ENCODE results near the gene PEX14.

The PEX14 gene

DNA sequence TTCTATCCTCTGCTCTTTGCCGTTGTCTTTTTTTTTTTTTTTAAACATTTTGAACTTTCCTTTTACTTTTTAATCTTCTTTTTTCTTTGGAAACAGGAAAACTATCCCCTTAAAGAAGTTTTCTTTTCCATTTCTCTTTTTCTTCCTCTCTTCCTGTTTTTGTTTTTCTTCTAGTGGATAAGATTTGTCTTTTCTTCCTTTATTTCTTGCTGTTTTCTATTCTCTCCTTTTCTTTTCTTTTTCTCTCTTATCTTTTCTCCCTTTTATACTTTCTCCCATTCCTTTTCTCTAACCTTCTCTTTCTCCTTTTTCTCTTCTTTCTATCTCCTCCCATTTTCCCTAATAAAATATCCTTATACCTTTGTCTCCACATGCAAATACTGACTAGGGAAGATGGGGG, 46.2 kb downstream of the PEX14 start:
- DNase-seq, result no peak

DNA sequence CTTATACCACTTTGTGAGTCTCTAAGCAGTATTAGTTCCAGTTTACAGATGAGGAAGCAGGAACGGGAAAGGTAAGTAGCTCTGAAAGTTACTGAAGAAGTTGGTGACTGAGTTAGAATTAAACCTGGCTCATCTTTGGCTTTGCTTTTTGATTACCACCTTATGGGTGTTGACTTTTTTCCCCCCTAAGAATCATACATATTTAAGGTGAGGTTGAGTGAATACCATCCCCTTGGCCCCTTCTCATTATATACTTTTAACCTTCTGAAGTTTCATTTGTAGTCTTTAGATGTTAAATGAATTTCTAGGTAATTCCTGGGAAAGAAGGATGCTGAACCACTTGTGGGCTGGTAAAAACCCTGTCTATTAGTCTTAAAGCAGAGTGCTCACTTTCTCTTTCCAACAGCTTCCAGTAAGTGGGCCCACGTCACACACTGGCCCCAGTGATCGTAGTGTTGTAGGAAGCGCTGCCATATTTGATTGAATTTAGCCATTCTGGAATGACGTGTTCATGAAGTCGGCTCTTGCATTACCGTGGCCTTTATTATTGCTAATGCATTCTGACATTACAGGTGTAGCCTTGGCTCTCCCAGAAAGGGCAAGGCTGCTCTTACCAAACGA, 46.9 kb downstream of the PEX14 start:
- no peak for DNase-seq

DNA sequence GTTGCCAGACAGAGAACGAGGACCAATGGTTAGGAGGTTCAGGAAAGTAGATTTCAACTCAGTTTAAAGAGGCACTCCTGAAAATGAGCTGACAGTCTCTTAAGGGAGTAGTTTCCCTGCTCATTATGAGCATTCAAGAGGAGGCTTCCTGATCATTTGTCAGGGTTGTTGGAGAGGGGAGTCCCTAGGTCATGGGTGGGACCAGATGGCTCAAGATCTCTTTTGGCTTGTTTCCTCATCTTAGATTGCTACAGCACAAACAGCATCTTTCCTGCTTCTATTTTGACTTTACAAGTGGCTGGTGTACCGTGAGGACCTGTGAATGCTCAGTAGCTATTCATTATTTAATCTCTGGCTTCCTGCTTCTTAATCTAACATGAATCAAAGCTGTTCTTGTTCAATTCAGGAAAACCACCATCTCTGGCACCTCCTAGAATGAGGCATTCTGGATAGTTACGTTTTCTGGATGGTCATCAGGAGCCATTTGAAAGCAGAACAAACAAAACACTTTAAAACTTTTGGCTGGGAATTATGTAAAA, 47.6 kb downstream of the PEX14 start:
- DNase-seq, result no peak

DNA sequence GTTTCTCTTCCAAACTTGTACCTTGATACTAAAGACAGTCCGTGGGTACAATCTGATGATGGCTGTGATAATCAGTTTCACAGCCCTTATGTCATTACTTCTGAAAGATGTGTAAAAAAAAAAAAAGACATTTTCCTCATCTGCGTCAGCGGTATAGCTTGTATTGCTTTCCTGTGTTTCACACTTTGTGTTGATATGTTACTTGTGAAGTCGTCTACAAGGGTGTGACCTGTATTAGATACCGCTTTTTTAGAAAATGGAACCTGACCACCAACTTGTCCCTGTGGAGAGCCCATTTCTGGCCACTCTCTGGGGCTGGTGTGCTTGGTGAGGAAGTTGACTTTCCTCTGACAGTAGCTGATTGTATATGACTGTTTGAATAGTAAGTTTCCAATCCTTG, 50.5 kb downstream of the PEX14 start:
- no peak for DNase-seq

DNA sequence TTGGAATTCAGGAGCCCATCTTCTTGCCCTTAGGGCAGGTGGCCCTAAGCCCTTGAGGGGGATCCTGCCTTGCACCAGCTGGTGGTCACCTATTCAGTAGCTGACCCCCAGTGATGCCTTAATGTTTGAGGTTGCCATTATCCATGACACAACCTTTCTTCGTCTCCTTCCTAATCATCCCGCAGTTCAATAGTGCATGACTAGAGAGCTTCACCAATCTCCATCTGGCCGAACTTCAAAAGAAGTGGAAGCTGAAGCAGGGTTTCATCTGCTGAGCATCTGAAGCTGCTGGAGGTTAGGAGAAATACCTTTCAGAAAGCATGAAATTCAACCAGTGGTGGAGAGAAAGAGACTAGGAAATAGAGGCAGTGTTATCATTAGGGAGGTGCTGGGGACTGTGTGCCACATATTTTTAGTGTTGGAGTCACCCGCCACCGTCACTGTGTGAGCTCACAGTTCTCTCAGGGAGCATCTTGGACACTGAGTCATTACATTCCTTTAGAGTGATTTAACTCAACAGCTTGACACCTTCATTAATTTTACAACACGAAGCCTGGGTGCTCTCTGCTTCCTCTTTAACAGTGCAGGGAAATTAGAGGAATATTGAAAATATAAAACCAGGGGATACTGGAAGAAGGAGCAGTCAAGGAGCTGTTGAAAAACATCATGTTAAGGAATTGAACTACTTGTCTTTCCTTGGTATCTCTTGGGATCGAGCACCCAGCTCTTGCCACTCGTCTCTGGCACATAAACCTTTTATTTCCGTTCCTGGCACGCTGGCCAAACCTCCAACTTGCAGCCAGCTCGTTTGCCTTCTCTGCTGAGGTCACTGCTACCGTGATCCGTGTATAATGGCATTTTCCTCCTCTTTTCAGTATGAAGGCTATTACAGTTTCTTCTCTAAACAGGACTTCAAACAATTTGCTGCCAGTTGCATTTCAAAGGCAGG, 53.6 kb downstream of the PEX14 start:
- DNase-seq, result no peak

DNA sequence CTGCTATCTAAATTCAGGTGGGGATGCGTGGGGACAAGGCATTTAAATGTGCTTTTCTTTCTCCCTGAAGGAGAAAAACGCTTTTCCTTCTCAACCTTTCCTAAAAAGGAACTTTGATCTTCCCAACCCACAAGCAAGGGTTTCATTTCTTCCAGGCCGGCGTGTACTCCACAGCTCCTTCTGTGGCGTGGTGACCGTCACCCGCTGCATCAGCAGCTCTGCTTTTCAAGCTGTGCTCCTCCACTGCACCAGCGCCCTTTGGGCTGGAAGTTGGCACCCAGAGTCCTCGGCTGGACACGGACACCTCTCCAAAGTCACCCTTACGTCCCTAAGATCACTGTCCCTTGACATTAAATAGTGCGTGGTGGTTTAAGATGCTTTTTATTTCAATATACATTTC, 54.3 kb downstream of the PEX14 start:
- DNase-seq, result no peak

DNA sequence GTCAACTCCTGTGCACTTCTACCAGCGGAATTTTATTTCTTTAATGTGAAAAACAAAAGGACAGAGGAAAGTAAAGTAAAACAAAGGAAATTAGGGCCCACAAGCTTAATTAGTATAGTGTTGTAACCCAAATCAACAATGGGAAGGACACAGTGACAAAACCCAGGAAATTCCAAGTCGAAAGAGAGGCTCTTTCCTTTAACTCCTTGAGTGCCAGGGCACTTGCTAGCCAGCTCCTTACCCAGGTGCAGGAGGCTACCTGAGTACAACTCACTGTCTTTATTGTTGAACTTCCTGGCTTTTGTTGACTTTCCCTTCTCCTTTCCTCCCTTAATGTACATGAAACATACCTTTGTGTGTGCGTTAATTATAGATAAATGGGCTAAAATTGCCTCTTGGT, 55.0 kb downstream of the PEX14 start:
- DNase-seq, result no peak

DNA sequence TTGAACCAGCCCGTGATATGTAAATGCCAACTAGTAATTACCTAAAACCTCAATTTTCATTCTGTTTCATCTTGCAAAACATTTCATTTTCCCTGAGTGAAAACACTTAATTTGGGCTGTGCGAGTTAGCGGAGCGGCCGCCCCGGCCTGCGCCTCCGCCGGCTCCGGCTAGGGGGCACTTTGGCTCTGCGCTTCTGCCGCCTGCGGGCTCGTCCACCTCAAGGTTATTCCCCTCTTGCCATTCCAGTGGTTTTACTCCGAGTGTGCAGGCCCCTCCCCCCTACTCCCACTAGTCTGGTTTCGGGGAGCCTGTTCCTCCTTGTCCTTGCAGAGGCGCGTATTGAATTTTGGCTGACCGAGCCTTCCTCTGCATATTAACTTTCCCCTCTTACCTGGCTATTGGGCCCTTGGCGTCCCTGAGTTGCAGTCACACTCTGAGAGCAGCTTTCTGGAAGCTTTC, 55.6 kb downstream of the PEX14 start:
- peak; percentile 68 for DNase-seq

DNA sequence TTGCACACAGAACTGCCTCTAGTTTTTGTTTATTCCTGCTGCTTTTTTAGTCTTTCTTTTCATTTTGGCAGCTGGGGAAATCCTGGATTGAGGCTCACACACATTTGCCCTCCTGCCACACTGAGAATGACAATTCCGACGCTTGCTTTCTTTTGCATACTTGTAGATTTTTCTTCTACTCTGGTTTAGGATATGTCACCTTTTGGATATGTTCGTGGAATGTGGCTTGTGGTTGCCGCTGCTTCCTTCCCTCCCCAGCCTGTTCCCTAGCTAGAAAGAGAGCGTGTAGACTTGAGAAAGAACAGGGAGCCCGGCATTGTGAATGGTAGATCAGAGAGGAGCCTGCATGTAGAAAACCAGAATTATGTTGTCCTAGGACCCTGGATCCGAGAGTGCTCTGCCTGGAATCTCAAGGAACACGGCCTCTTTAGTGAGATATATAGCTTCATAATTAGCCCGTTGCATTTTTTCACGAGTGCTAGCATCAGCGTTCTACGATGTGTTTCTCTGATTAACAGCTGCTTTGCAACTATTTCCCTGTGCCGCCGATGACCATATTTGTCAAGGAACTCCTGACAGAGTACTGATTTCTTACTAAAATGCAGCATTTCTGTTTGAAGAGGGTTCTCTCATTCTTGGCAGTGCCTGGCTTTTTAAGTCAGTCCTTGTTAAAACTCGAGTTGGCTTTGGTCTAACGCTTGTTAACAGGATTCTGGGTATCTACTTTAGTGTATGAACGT, 56.2 kb downstream of the PEX14 start:
- no peak for DNase-seq

DNA sequence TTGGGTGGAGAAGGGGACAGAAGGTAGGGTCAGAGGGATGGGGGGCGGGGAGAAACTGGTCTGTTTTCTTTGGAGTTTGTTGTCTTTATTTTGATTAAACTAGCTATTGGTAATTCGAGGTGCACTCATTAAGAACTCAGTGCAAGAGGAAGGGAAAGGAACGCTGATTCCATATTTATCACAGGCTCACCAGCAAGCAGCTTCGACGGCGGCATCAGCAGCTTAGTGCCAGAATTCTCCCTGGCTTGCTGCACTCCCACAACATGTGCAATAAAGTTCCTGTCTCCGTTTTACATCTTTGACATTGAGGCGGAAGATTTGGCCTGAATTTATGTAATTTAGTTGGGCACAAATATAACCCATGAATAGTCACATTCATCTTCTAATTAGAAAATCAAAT, 57.6 kb downstream of the PEX14 start:
- no peak for DNase-seq

DNA sequence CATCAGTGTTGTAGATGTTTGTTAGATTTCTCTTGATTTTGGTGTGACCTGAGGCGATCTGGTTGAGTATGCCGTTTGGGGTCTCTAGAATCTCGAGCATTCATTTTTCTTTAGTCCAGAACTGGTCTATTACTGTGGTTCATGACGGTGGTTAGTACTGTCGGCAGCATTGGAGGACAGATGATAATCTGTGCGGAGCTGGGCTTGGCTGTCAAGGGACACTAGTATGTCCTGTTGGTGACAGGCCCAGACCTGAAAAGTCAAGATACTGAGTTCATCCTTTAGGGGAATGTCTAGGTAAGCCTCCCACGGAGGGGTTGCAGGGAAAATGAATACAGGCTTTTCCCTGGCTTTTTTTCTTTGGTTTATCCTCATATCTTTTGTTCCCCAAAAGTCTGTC, 59.8 kb downstream of the PEX14 start:
- DNase-seq, result no peak

DNA sequence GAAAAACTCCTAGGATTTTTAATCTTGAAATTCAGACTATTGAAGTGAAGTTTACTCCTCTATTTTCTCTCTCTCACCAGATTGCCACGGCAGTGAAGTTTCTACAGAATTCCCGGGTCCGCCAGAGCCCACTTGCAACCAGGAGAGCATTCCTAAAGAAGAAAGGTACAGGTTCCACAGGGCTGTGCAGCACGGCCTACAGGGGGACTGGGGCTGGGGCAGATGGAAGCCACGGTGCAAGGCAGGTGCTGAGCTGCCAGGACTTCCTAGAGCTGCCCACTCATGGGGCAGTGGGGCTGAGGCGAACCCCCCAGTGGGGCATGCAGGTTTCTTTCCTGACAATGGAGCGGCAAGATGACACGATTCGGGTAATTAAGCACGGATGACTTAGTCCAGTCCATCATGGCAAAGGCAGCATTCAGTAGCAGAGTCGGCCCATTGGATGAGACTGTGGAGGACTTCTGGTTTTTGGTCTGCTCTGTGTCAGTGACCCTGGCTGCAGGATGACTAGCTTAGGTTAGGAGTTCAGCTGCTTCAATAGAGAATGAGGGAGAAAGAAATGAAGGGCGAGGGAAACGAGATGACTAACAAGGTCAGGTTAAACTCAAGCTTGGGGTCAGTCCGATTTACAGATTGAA, 61.5 kb downstream of the PEX14 start:
- DNase-seq, result no peak

DNA sequence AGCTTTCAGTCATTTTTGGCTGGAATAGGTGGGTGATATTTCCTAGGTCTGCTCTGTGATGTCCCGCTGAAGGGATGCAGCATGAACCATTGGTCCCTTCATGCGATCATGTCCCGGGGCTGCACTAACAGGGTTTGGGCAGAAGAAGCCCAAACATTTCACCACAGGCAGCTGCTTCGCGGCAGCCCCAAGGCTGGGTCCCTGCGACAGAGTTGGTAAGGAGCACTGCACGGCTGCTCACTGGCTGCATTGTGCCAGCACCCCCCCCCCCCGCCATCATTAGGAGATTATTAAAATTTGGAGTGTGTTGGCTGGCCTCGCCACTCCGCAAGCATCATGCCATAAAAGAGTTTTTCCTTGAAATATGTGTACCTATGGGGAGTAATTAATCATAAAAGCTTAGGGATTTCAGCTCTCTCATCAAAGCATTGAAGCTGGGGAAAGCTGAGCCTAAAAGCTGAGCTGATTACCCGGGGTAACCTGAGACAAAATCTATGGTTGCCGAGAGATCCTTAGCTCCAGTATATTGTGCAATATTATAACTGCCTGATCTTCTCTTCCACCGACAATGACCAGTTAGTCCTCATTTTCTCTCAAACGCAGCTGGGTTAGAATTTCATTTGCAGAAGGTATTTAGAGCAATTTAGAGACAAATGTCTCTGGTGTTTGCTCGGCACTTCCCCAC, 62.5 kb downstream of the PEX14 start:
- DNase-seq, result no peak

DNA sequence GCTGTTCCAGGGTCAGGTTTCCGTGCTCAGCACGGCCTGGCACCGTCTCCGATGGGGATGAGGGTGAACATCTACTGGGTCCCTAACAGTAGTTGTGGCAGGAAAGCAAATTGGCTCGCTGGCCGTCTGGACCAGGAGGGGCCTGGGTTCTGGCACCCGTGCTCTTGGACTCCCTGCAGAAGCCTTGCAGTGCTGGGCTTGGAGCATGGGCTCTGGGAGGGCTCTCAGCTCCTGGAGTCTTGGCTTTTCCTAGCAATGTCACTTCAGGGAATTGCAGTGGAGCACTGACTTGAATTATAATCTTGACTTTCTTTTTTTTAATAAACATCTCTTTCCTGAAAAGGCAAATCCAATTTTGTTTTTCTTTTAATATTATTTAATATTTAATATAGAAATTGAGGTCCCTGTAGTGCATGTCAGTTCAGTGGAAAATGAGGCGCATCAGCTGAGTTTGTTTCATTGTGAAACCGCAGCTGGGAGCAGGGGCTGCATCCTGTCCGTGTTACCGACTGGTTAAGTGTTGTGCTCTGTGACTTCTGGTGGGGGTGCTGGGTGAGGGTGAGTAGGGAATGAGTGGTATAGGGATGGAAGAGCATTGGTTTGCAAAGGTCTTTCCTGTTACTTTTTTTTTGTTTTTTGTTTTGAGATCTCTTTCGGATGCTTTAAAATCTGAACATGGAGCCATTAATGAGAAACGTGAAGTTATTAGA, 64.1 kb downstream of the PEX14 start:
- no peak for DNase-seq

DNA sequence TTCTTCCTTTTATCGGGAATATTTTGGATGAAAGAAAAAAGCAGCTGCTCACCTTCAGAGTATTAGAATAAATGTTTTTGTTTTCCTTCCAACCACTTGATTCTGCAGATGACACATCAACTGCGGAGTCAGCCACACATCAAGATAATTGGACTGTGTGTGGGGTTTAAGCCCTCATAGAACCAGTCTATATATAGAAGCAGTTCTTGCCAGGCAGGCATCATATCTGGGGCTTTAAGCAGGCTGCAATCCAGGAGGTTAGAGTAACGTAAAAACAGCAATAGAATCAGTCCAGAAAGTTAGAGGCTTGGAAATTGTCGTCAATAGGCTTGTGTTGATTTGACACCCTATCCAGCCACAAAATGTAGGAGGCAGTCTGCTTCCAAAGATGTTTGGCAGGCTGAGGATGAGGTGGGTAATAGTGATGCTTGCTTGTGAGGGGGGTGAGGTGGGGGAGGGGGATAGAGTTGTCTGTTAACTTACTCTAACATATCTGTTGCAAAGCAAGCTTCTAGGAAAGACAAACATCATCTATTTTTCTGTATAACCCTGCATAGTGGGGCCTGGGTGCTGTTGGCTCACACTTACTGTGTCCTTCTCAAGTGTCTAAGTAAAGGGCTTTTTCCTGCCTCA, 64.8 kb downstream of the PEX14 start:
- DNase-seq, result no peak

DNA sequence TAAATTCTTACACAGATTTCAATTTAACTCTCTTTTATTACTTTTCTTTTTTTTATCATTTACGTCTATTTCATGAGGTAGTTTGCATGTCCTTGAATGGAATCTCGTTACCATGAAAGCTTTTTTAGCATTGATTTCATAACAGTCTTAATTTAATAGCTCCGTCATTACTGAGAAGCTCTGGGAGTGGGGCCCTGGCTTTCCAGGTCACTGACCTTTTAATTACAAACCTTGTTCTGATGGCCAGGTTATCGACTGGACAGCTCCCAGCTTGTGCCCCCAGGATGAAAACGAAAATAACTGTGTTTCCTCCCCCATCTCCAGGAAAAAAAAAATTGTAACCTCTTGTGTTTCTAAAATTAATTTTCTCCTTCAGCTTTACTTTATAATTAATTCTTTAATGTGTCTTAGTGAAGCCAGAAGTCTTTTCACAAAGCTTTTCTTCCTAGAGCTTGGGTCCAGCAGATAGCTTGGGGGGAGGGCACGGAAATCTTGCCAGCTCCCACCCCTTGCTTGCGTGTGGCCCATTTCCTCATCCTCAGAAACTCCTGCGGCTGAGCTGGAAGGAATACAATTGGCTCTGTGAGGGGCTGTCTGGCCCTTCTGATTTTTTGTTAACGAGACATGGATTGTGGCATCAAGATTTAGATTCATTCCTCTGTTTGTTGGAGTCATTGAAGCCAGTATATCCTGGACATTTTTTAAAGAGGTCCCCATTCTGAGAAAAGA, 65.7 kb downstream of the PEX14 start:
- DNase-seq, result no peak

DNA sequence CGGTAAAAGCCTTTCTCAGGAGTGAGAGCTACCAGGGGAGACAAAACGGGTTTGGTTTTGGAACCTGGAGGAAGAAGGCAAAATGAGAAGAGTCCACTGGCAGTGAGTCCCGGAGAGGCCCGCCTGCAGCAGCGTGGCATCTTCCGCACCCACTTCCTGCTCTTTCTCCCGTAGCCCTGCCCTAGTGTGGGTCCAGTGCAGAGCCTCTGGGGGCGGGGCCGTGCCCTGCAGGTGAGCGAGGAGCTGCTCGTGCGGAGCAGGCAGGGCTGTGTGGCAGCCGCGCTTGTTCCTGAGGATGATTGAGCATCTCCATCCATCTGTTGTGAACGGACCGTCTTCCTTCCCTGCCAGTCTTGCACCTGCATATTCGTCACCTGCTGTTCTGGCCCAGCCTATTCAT, 66.5 kb downstream of the PEX14 start:
- no peak for DNase-seq

DNA sequence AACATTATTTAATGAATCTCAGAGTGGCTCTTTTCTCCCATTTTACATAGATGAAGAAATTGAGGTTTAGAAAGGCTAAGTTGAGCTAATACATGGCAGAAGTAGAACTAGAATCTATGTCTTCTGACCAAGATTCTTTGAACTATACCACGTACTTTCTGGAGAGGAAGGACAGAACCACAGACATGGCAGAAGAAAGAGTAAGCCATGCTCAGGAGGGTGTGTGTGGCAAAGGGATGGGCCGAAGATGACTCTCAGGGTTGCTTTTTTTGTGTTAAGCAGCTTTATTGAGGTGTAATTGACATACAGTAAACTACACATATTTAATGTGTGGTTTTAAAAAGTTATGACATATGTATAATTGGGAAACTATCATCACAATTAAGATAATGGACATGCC, 69.5 kb downstream of the PEX14 start:
- no peak for DNase-seq

DNA sequence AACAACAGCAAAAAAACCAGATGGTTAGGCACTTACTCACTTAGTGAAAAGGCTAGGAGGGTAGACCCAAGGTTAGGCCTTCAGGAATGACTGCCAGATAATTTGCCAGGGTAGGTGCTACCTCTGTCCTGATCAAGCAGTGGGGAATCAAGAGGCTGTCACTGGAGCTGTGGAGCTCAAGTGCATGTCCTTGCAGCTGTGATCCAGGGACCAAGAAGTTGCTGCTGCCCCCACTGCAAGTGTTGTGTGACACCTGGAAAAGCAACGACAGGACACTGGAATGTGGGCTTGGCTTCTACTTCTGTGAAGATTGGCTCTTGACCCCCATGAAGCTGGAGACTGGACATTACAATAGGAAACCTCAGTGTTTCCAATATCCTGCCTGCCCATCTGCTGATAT, 72.1 kb downstream of the PEX14 start:
- DNase-seq, result no peak

DNA sequence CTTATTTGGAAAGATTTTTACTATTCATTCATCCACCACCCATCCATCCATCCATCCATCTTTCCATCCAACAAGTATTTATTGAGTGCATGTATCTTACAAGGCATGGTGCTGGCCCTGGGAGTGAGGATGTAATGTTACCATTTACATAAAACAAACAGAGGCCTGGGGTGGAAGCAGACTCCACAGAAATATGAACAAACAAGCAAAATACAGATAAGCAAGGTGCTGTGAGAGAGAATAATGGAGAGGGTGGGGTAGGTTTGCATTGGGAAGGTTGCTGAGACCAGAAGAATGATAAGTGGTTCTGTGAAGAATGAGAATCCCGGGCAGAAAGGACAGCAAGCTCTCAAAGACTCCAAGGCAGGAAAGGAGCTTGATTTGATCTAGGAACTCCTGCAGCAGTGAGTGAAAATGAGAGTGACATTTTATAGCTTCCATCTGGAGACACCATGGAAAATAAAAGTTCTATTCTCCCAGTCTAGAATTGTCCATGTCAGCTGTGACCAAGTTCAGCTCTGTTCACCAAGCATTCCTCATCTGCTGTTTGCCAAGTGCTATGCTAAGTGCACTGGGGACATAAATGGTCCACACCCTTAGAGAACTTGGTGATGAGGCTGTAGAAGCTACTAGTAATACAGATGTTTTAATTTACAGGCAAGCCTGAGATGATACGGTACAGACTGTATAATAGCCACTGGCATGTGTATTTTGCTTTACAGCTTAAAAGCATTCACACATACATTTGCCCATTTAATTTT, 75.3 kb downstream of the PEX14 start:
- no peak for DNase-seq
